A549 (cell line): ENCODE measurements around the gene ACSM5.

Source experiments
- CHD2 ChIP-seq: fragments of 150-350 bp; IDR thresholded peaks from 2 replicates; pipeline ENCODE4 v1.6.1; 2014; ENCODE audit warnings: low read length; ENCODE audit not compliant: partially characterized antibody
- HOXA7 ChIP-seq: fragments of 250-450 bp; sonication (Bioruptor Pico); IDR thresholded peaks from 2 replicates; pipeline ENCODE4 v1.5.0; 2020; ENCODE audit warnings: mild to moderate bottlenecking, moderate library complexity
- JUN ChIP-seq, 2 experiments: fragments of >200 bp; sonication (Bioruptor Twin); formaldehyde crosslinking; IDR thresholded peaks; 2 replicates in 1 of 2; 3 replicates in 1 of 2; pipeline ENCODE4 v1.6.1; 2016 to 2017
- POLR2A ChIP-seq: IDR thresholded peaks from 2 replicates; pipeline ENCODE4 v1.6.1; 2012; ENCODE audit warnings: mild to moderate bottlenecking, low read length
- RFX5 ChIP-seq: fragments of 450-650 bp; IDR thresholded peaks from 2 replicates; pipeline ENCODE4 v1.7.1; 2014; ENCODE audit warnings: antibody characterized with exemption, mild to moderate bottlenecking, moderate library complexity
- RNF2 ChIP-seq: fragments of 200-600 bp; sonication (generic); IDR thresholded peaks from 2 replicates; pipeline ENCODE4 v1.6.1; 2016; ENCODE audit warnings: low read depth, mild to moderate bottlenecking, antibody characterized with exemption, moderate library complexity, borderline replicate concordance
- SMC3 ChIP-seq: fragments of >200 bp; sonication (Bioruptor Twin); formaldehyde crosslinking; IDR thresholded peaks from 3 replicates; pipeline ENCODE4 v1.6.1; 2018; ENCODE audit warnings: inconsistent platforms
- TF ChIP-seq, protein P1 (sequence below): fragments of >200 bp; sonication (Bioruptor Twin); formaldehyde crosslinking; IDR thresholded peaks from 3 replicates; pipeline ENCODE4 v1.5.1; 2016

- TF ChIP-seq SMC3 (no peak), RFX5 (no peak), JUN (IDR thresholded peaks at IDR 0.05) (no peak), HOXA7 (CRISPR knock-in tag) (no peak), POLR2A (no peak), CHD2 (no peak), RNF2 (no peak)
- TF ChIP-seq, protein P1, sequence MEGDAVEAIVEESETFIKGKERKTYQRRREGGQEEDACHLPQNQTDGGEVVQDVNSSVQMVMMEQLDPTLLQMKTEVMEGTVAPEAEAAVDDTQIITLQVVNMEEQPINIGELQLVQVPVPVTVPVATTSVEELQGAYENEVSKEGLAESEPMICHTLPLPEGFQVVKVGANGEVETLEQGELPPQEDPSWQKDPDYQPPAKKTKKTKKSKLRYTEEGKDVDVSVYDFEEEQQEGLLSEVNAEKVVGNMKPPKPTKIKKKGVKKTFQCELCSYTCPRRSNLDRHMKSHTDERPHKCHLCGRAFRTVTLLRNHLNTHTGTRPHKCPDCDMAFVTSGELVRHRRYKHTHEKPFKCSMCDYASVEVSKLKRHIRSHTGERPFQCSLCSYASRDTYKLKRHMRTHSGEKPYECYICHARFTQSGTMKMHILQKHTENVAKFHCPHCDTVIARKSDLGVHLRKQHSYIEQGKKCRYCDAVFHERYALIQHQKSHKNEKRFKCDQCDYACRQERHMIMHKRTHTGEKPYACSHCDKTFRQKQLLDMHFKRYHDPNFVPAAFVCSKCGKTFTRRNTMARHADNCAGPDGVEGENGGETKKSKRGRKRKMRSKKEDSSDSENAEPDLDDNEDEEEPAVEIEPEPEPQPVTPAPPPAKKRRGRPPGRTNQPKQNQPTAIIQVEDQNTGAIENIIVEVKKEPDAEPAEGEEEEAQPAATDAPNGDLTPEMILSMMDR: no peak
These were observed 39.8 kb upstream of the ACSM5 start for GRCh38 chr16:20369452-20370054.
